Stimulated activated CD4-positive, alpha-beta T cell treated with anti-CD3 and anti-CD28 coated beads, Interleukin-12 subunit alpha, Interleukin-12 subunit beta, amount 100 ng/mL, for 4 hours (primary cell): ENCODE data around the gene TBC1D30.

Source experiments
- DNase-seq: peaks from one replicate; pipeline ENCODE4 v3.0.0-alpha.2; 2020

TBC1D30 gene

GRCh38 chr12:64864319-64864718, 39.9 kb downstream of the TBC1D30 start:
- no peak for DNase-seq

- DNase-seq: no peak
Observed at GRCh38 chr12:64875186-64875585, 50.7 kb downstream of the TBC1D30 start.

GRCh38 chr12:64876388-64877071, 52.1 kb downstream of the TBC1D30 start:
- DNase-seq: no peak

- DNase-seq: no peak
Observed at GRCh38 chr12:64877363-64878004, 53.0 kb downstream of the TBC1D30 start.

- no peak for DNase-seq
Observed at GRCh38 chr12:64882687-64883086, 58.2 kb downstream of the TBC1D30 start.

GRCh38 chr12:64883264-64884163, 59.1 kb downstream of the TBC1D30 start:
- no peak for DNase-seq

GRCh38 chr12:64884164-64884542, 59.7 kb downstream of the TBC1D30 start:
- no peak for DNase-seq

GRCh38 chr12:64884728-64885127, 60.3 kb downstream of the TBC1D30 start:
- no peak for DNase-seq

- no peak for DNase-seq
Observed at GRCh38 chr12:64889434-64890216, 65.2 kb downstream of the TBC1D30 start.

GRCh38 chr12:64890873-64891468, 66.5 kb downstream of the TBC1D30 start:
- no peak for DNase-seq

GRCh38 chr12:64891629-64892028, 67.2 kb downstream of the TBC1D30 start:
- DNase-seq: no peak

- DNase-seq: no peak
Observed at GRCh38 chr12:64892561-64892960, 68.1 kb downstream of the TBC1D30 start.

GRCh38 chr12:64893961-64894360, 69.5 kb downstream of the TBC1D30 start:
- no peak for DNase-seq

- no peak for DNase-seq
Observed at GRCh38 chr12:64894827-64895475, 70.5 kb downstream of the TBC1D30 start.

GRCh38 chr12:64895526-64895925, 71.1 kb downstream of the TBC1D30 start:
- DNase-seq: no peak

- no peak for DNase-seq
Observed at GRCh38 chr12:64900540-64900939, 76.1 kb downstream of the TBC1D30 start.

- DNase-seq: no peak
Observed at GRCh38 chr12:64903479-64904152, 79.2 kb downstream of the TBC1D30 start.

- DNase-seq: no peak
Observed at GRCh38 chr12:64907097-64907496, 82.7 kb downstream of the TBC1D30 start.

GRCh38 chr12:64909124-64909523, 84.7 kb downstream of the TBC1D30 start:
- DNase-seq: no peak

- no peak for DNase-seq
Observed at GRCh38 chr12:64911081-64911480, 86.6 kb downstream of the TBC1D30 start.

- DNase-seq: no peak
Observed at GRCh38 chr12:64911912-64912311, 87.5 kb downstream of the TBC1D30 start.
